Endothelial cell of umbilical vein (primary cell): ENCODE measurements around the gene NTN3. TPM values are rescaled to one million over a fixed set of nuclear protein-coding genes. Genes with fewer than 3 reads are reported as not detected.

Experiments used
- BruUV-seq: library from RNA; stranded (reverse); fragments of 400-500 nt; replicated peaks from 2 replicates; lab custom pipeline; 2021; lab: Mats Ljungman, UMichigan
- CTCF ChIA-PET: fragments of 300-600, 350-600 bp; sonication (Branson Sonifier 250); formaldehyde crosslinking; loops from one replicate; lab custom pipeline; 2021; ENCODE audit warnings: antibody characterized with exemption, inconsistent platforms; lab: Charles Lee
- POLR2A ChIA-PET: fragments of 300-600, 350-600 bp; sonication (Branson Sonifier 250); formaldehyde crosslinking; loops from one replicate; lab custom pipeline; 2021; ENCODE audit warnings: antibody characterized with exemption, inconsistent platforms; lab: Charles Lee
- DNase-seq: peaks from one replicate; pipeline ENCODE4 v3.0.0-alpha.2; 2011; ENCODE audit warnings: low read depth, low spot score
- FAIRE-seq: peaks from 2 replicates; lab custom pipeline; 2011; peaks lifted over from hg19 to GRCh38; lab: Jason Lieb, UNC
- H2AFZ ChIP-seq: 2 replicates; pipeline ENCODE4 v1.6.0; 2012; ENCODE audit warnings: low read depth, low read length, control low read depth, inconsistent platforms
- H3K27ac ChIP-seq: 2 replicates; pipeline ENCODE4 v1.5.1; 2011; ENCODE audit warnings: low read depth, mild to moderate bottlenecking, control low read depth, low read length, moderate library complexity; ENCODE audit not compliant: insufficient read depth
- H3K27me3 ChIP-seq, 2 experiments: 2 replicates each; pipeline versions ENCODE4 v1.6.0 to v1.6.1; 2011; ENCODE audit warnings: low read length in 2 of 2, mixed read lengths in 1 of 2; ENCODE audit not compliant: control insufficient read depth in 2 of 2, insufficient read depth in 2 of 2
- H3K36me3 ChIP-seq, 2 experiments: 2 replicates in 1 of 2; 3 replicates in 1 of 2; pipeline ENCODE4 v1.5.1; 2011; ENCODE audit warnings: low read length in 2 of 2, mild to moderate bottlenecking in 1 of 2, moderate library complexity in 1 of 2; ENCODE audit not compliant: control insufficient read depth in 2 of 2, insufficient read depth in 2 of 2; ENCODE audit errors: extremely low read depth in 1 of 2
- H3K4me1 ChIP-seq: 3 replicates; pipeline ENCODE4 v1.5.1; 2011; ENCODE audit warnings: mild to moderate bottlenecking, low read length; ENCODE audit not compliant: control insufficient read depth, insufficient read depth; ENCODE audit errors: extremely low read depth
- H3K4me2 ChIP-seq: 2 replicates; pipeline ENCODE4 v1.6.1; 2011; ENCODE audit warnings: low read length, control low read depth, mixed read lengths; ENCODE audit not compliant: insufficient read depth
- H3K4me3 ChIP-seq, 3 experiments: fragments of 200-600 bp in 1 of 3; sonication (generic), shearing (Covaris generic) in 1 of 3; replicated peaks in 1 of 3; 2 replicates each; pipeline ENCODE4 v1.5.1; 2011 to 2016; ENCODE audit warnings: control low read depth in 3 of 3, low read length in 3 of 3, mild to moderate bottlenecking in 2 of 3, inconsistent platforms in 1 of 3, low read depth in 1 of 3, moderate library complexity in 1 of 3; ENCODE audit not compliant: insufficient read depth in 1 of 3
- H3K79me2 ChIP-seq: 2 replicates; pipeline ENCODE4 v1.6.0; 2012; ENCODE audit warnings: low read length, inconsistent platforms; ENCODE audit not compliant: control insufficient read depth, insufficient read depth
- H3K9ac ChIP-seq: replicated peaks from 2 replicates; pipeline ENCODE3; 2011; ENCODE audit warnings: low read length, control low read depth; ENCODE audit not compliant: insufficient read depth; ENCODE audit errors: extremely low read depth
- H3K9me1 ChIP-seq: replicated peaks from 3 replicates; pipeline ENCODE4 v1.6.0; 2011; ENCODE audit warnings: mild to moderate bottlenecking, low read length; ENCODE audit not compliant: control insufficient read depth, insufficient read depth; ENCODE audit errors: extremely low read depth
- H3K9me3 ChIP-seq: replicated peaks from 2 replicates; pipeline ENCODE4 v1.5.1; 2012; ENCODE audit warnings: low read length, inconsistent platforms; ENCODE audit not compliant: control insufficient read depth, insufficient read depth
- H4K20me1 ChIP-seq: replicated peaks from 2 replicates; pipeline ENCODE3; 2011; ENCODE audit warnings: mild to moderate bottlenecking, low read length; ENCODE audit not compliant: control insufficient read depth, insufficient read depth; ENCODE audit errors: extremely low read depth
- EZH2 ChIP-seq: IDR thresholded peaks from 2 replicates; pipeline ENCODE4 v1.6.1; 2012; ENCODE audit warnings: borderline replicate concordance, low read depth, mild to moderate bottlenecking, moderate library complexity, low read length, inconsistent platforms; ENCODE audit not compliant: severe bottlenecking
- FOS ChIP-seq: IDR thresholded peaks from 2 replicates; pipeline ENCODE4 v1.6.1; 2011; ENCODE audit warnings: mild to moderate bottlenecking, low read length, moderate library complexity, borderline replicate concordance; ENCODE audit not compliant: insufficient read depth
- JUN ChIP-seq: IDR thresholded peaks from 2 replicates; pipeline ENCODE4 v1.6.1; 2011; ENCODE audit warnings: borderline replicate concordance, low read depth; ENCODE audit not compliant: insufficient read length, insufficient read depth
- POLR2AphosphoS5 ChIP-seq: IDR thresholded peaks from 2 replicates; pipeline ENCODE4 v1.6.1; 2012; ENCODE audit warnings: low read depth, mild to moderate bottlenecking, control low read depth, low read length, moderate library complexity; ENCODE audit not compliant: insufficient read depth
- dilution Hi-C: fragments of 300-500 bp; cut with MboI; formaldehyde crosslinking; loops from one replicate; pipeline ENCODE4 v1.15.0; 2019; ENCODE audit warnings: low sequenced_read_pairs; ENCODE audit not compliant: extremely low pct_ligation_motif_present
- intact Hi-C: fragments of 100-400 bp; cut with micrococcal nuclease; formaldehyde crosslinking; loops from one replicate; pipeline ENCODE4 v1.10.0; 2022
- polyA plus RNA-seq, 4 experiments: library from polyadenylated mRNA; depleted of rRNA in 3 of 4; stranded (reverse) in 3 of 4; unstranded in 1 of 4; fragments of >200 nt; gene quantifications; 2 replicates each; pipeline versions ENCODE4 v1.2.1 to v1.2.3, GENCODE V29; 2011 to 2012; ENCODE audit warnings: missing spikeins in 1 of 4
- total RNA-seq: library from RNA; stranded (reverse); gene quantifications from 2 replicates; pipeline ENCODE4 v1.2.3, GENCODE V29; 2021
- TF ChIP-seq, protein P1 (sequence below): IDR thresholded peaks from 2 replicates; pipeline ENCODE4 v1.6.1; 2011; ENCODE audit not compliant: insufficient read depth, insufficient read length

NTN3 gene
- total and polyA plus RNA-seq, 2 donors (not counting 3 experiments of a cell fraction or from before 2014, with no cell fraction given), result 0.15 TPM; not detected in 1

DNA sequence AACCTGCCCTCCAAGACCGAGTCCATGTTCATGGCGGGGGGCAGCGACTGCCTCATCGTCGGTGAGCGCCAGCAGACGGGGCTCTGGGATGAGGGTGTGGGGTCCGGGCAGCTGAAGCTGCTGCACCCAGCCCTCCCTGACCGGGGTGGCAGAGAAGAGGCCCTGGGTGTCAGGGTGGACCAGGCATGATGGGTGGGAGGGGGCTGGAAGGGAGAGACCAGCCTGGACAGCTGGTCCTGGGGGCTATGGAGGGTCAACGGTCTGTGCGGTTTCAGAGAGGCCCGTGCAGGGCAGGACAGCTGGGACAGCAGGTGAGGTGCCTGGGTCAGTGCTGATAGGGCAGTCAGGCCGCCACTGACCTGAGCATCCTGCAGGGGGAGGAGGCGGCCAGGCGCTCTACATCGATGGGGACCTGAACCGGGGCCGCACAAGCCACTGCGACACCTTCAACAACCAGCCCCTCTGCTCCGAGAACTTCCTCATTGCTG, 29.4 kb downstream of the NTN3 start:
- no peak for TF ChIP-seq EZH2
- no peak for TF ChIP-seq FOS
- TF ChIP-seq JUN, result no peak
- TF ChIP-seq, protein P1, sequence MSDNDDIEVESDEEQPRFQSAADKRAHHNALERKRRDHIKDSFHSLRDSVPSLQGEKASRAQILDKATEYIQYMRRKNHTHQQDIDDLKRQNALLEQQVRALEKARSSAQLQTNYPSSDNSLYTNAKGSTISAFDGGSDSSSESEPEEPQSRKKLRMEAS, result no peak
- TF ChIP-seq POLR2AphosphoS5, result no peak
- Histone ChIP-seq H3K4me1 (no peaks in the 10 kb centered on the region), H3K4me3 (no peak overlapping the region), H3K9ac (no peak overlapping the region), H4K20me1 (no peaks in the 10 kb centered on the region), H3K9me3 (no peaks in the 10 kb centered on the region), H2AFZ (no peak overlapping the region), H3K79me2 (no peaks in the 10 kb centered on the region), H3K9me1 (no peaks in the 10 kb centered on the region), H3K4me2 (no peak overlapping the region), H3K27me3 (no peaks in the 10 kb centered on the region), H3K27ac (no peak overlapping the region), H3K36me3 (peaks cover 0 to 16% of the 10 kb centered on the region in 2 experiments)
- POLR2A ChIA-PET, result no interaction called here
- CTCF ChIA-PET, result interaction anchor here (0.5 to 2.7 kb wide), 20 partner anchors 9 to 306 kb away, joined by 3 to 25 read pairs (median 8); partner anchors contain the start of genes ABCA3, CCNF, ECI1 and NTN3
- intact Hi-C loops, result loop anchor here (2.0 kb wide), 2 partner anchors 26 to 232 kb away; partner anchors contain the start of genes RNPS1 and TBC1D24
- no peak for FAIRE-seq
- DNase-seq, result no peak
- dilution Hi-C loops, result no loop called here
- BruUV-seq, result no TSS peak
